ENCODE measurements around the gene PABPN1L. TPM values are rescaled to one million over a fixed set of nuclear protein-coding genes. Genes with fewer than 3 reads are reported as not detected.

PABPN1L gene
- total RNA-seq, 1 experiment from 2014 or later = not detected

GRCh38 chr16:88868974-88869672 is 2.7 kb upstream of the PABPN1L start:
- no peaks in the 10 kb centered on the region for H3K36me3 Mint-ChIP-seq (ENCODE audit: insufficient read depth, unreplicated experiment)
- H3K27me3 Mint-ChIP-seq (ENCODE audit: insufficient read depth, unreplicated experiment) = peaks cover 3% of the 10 kb centered on the region
- CTCF ChIA-PET = no interaction called here

DNA sequence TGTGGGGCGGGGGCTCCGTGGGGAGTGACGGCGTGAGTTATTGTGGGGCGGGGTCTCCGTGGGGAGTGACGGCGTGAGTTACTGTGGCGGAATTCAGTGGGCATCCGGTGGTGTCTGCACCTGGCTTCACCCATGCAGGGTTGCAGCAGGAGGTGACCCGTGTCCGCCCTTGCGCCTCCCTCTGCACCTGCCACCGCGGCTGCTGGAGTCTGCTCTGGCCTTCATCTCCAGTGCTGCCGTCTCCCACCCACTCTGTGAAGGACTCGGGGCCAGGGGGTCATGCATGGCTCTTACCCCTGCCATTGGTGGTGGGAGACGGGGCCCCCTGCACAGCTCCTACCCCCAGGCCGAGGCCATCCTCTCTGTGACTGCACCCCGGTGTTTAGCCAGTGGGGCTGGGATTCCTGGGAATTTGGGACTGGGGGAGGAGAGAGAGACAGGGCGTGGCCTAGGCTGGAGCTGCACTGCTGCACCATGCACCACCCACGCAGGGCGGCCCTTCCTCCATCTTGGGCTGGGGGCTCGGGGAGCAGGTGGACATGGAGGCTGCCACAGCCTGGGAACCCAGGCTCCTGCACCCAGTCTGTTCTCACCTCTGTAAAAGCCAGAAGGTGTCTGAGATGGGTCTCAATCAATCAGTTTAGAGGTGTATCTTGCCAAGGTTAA is 1.3 kb upstream of the PABPN1L start:
- H3K4me1 Mint-ChIP-seq (ENCODE audit: low read depth, unreplicated experiment) = no peaks in the 10 kb centered on the region
- H3K4me1 ChIP-seq = no peaks in the 10 kb centered on the region
- BruUV-seq (replicated peaks) = no TSS peak
- DNase-seq = no peak
- no peaks in the 10 kb centered on the region for H3K9me3 ChIP-seq
- H3K27me3 ChIP-seq (replicated peaks; ENCODE audit: control insufficient read depth, insufficient read depth, low read length) = no peaks in the 10 kb centered on the region; the same call in 1 of the 2 replicates
- H3K9me3 Mint-ChIP-seq (ENCODE audit: unreplicated experiment) = no peaks in the 10 kb centered on the region
- H3K4me3 ChIP-seq (ENCODE audit: low read depth, low read length) = no peak overlapping the region
- no peaks in the 10 kb centered on the region for H3K36me3 ChIP-seq (ENCODE audit: control insufficient read depth, insufficient read depth, low read length)
- no peaks in the 10 kb centered on the region for H3K36me3 Mint-ChIP-seq (ENCODE audit: insufficient read depth, unreplicated experiment)
- CTCF ChIA-PET = no interaction called here
- intact Hi-C loops (cut with micrococcal nuclease; ENCODE audit: unreplicated experiment) = no loop called here
- H3K27me3 Mint-ChIP-seq (ENCODE audit: insufficient read depth, unreplicated experiment) = peaks cover 3% of the 10 kb centered on the region
- TF ChIP-seq, protein P1, sequence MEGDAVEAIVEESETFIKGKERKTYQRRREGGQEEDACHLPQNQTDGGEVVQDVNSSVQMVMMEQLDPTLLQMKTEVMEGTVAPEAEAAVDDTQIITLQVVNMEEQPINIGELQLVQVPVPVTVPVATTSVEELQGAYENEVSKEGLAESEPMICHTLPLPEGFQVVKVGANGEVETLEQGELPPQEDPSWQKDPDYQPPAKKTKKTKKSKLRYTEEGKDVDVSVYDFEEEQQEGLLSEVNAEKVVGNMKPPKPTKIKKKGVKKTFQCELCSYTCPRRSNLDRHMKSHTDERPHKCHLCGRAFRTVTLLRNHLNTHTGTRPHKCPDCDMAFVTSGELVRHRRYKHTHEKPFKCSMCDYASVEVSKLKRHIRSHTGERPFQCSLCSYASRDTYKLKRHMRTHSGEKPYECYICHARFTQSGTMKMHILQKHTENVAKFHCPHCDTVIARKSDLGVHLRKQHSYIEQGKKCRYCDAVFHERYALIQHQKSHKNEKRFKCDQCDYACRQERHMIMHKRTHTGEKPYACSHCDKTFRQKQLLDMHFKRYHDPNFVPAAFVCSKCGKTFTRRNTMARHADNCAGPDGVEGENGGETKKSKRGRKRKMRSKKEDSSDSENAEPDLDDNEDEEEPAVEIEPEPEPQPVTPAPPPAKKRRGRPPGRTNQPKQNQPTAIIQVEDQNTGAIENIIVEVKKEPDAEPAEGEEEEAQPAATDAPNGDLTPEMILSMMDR (IDR thresholded peaks at IDR 0.05; ENCODE audit: insufficient read depth in 1 of 2, low read depth in 1 of 2, low read length in 1 of 2, severe bottlenecking in 1 of 2, unreplicated experiment in 1 of 2) = no peak
- H3K4me3 Mint-ChIP-seq (ENCODE audit: unreplicated experiment) = no peak overlapping the region
- POLR2A ChIA-PET = interaction anchor here (0.7 kb wide), 1 partner anchor 26 kb away, joined by 3 read pairs; no protein-coding TSS in a partner anchor
- no peak overlapping the region for H3K27ac Mint-ChIP-seq (ENCODE audit: unreplicated experiment)

More at GRCh38 chr16:88868974-88869672, 2.7 kb upstream of the PABPN1L start:
- Mint-ChIP-seq H3K27ac (ENCODE audit: unreplicated experiment) (no peak overlapping the region), H3K9me3 (ENCODE audit: unreplicated experiment) (no peaks in the 10 kb centered on the region), H3K4me3 (ENCODE audit: unreplicated experiment) (no peak overlapping the region), H3K4me1 (ENCODE audit: low read depth, unreplicated experiment) (no peaks in the 10 kb centered on the region)
- TF ChIP-seq, protein P1 (IDR thresholded peaks at IDR 0.05; ENCODE audit: insufficient read depth in 1 of 2, low read depth in 1 of 2, low read length in 1 of 2, severe bottlenecking in 1 of 2, unreplicated experiment in 1 of 2) = no peak
- POLR2A ChIA-PET = interaction anchor here (0.5 kb wide), 1 partner anchor 12 kb away, joined by 3 read pairs; the partner anchor contains the start of genes GALNS and TRAPPC2L
- no peaks in the 10 kb centered on the region; the same call in 1 of the 2 replicates for H3K27me3 ChIP-seq (replicated peaks; ENCODE audit: control insufficient read depth, insufficient read depth, low read length)
- intact Hi-C loops (cut with micrococcal nuclease; ENCODE audit: unreplicated experiment) = no loop called here
- no peaks in the 10 kb centered on the region for H3K4me1 ChIP-seq
- no TSS peak for BruUV-seq (replicated peaks)
- no peak overlapping the region for H3K4me3 ChIP-seq (ENCODE audit: low read depth, low read length)
- no peaks in the 10 kb centered on the region for H3K9me3 ChIP-seq
- no peak for DNase-seq
- no peaks in the 10 kb centered on the region for H3K36me3 ChIP-seq (ENCODE audit: control insufficient read depth, insufficient read depth, low read length)

DNA sequence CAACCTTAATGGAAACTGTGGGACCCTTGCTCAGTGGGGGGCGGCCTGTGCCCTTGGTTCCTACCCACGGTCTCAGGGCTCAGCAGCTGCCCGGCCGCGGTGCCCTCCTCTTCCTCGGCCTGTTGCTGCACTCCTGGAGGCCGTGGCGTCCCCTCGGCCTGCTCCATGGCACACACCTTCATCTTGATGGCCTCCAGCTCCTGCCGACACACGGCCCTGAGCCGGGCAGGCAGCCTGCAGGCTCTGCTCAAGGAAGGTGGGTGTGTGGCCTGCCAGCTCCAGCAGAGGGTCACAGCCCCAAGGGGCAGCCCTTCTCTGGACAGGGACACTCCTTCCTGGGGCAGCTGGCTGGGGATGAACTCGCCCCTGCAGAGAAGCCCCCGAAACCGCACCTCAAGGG is 718 bp downstream of the PABPN1L start:
- no peaks in the 10 kb centered on the region for H3K36me3 Mint-ChIP-seq (ENCODE audit: insufficient read depth, unreplicated experiment)
- ChIA-PET POLR2A (no interaction called here), CTCF (no interaction called here)
- BruUV-seq (replicated peaks) = no TSS peak
- intact Hi-C loops (cut with micrococcal nuclease; ENCODE audit: unreplicated experiment) = no loop called here
- no peak overlapping the region for H3K4me3 Mint-ChIP-seq (ENCODE audit: unreplicated experiment)
- no peak overlapping the region for H3K27ac Mint-ChIP-seq (ENCODE audit: unreplicated experiment)
- H3K27me3 ChIP-seq (replicated peaks; ENCODE audit: control insufficient read depth, insufficient read depth, low read length) = no peaks in the 10 kb centered on the region; the same call in 1 of the 2 replicates
- no peak for DNase-seq
- H3K27me3 Mint-ChIP-seq (ENCODE audit: insufficient read depth, unreplicated experiment) = no peaks in the 10 kb centered on the region
- TF ChIP-seq, protein P1 (IDR thresholded peaks at IDR 0.05; ENCODE audit: insufficient read depth in 1 of 2, low read depth in 1 of 2, low read length in 1 of 2, severe bottlenecking in 1 of 2, unreplicated experiment in 1 of 2) = no peak
- H3K9me3 Mint-ChIP-seq (ENCODE audit: unreplicated experiment) = no peaks in the 10 kb centered on the region
- H3K4me3 ChIP-seq (ENCODE audit: low read depth, low read length) = no peak overlapping the region
- H3K36me3 ChIP-seq (ENCODE audit: control insufficient read depth, insufficient read depth, low read length) = no peaks in the 10 kb centered on the region
- no peaks in the 10 kb centered on the region for H3K9me3 ChIP-seq
- no peaks in the 10 kb centered on the region for H3K4me1 Mint-ChIP-seq (ENCODE audit: low read depth, unreplicated experiment)
- no peaks in the 10 kb centered on the region for H3K4me1 ChIP-seq
